Bone marrow (tissue), 2 donors: Measurements from ENCODE around the gene PGAM5.
A peak's percentile ranks its signal among the peaks of the same experiment; 100 is the strongest.
"Not testable (repeated sequence)": the region's sequence is repeated elsewhere in the genome, so short reads cannot be mapped to it uniquely, and the experiment has no call there.

Experiments used
- DNase-seq, 2 donors: peaks; one replicate each; lab custom pipeline; 2025; lab: John Stamatoyannopoulos, UW

The PGAM5 gene

GRCh38 chr12:132747896-132748295 is 37.3 kb downstream of the PGAM5 start:
- no peak for DNase-seq

GRCh38 chr12:132748319-132748718 is 37.7 kb downstream of the PGAM5 start:
- DNase-seq: no peak

- not testable (repeated sequence) for DNase-seq
Measured at GRCh38 chr12:132753670-132754069, 43.0 kb downstream of the PGAM5 start.

GRCh38 chr12:132754160-132754932 is 43.7 kb downstream of the PGAM5 start:
- DNase-seq: no peak

GRCh38 chr12:132758825-132759224 is 48.2 kb downstream of the PGAM5 start:
- DNase-seq: not testable (repeated sequence)

- no peak for DNase-seq
Measured at GRCh38 chr12:132759359-132759758, 48.7 kb downstream of the PGAM5 start.

GRCh38 chr12:132761032-132761920 is 50.6 kb downstream of the PGAM5 start, which contains the start of gene ANKLE2:
TSS of gene ANKLE2 (minus strand) at chr12:132761832. CDS start at chr12:132761798, 34 bp downstream.
- DNase-seq: peak; percentile 22 to 72

GRCh38 chr12:132761921-132762583 is 51.4 kb downstream of the PGAM5 start:
- DNase-seq: peak; percentile 53 to 84

GRCh38 chr12:132764231-132764630 is 53.6 kb downstream of the PGAM5 start:
- no peak for DNase-seq

GRCh38 chr12:132765361-132765760 is 54.7 kb downstream of the PGAM5 start:
- no peak for DNase-seq

- no peak for DNase-seq
Measured at GRCh38 chr12:132766380-132767085, 55.9 kb downstream of the PGAM5 start.

- DNase-seq: no peak
Measured at GRCh38 chr12:132771126-132771838, 60.6 kb downstream of the PGAM5 start.
